WI38 (cell line): ENCODE data around the gene TUBB2B.
A peak's percentile ranks its signal among the peaks of the same experiment; 100 is the strongest.

Experiments
- H3K4me3 ChIP-seq: 2 replicates; pipeline ENCODE4 v1.5.1; 2011; ENCODE audit warnings: low read depth, mild to moderate bottlenecking, control low read depth, low read length
- TF ChIP-seq, protein P1 (sequence below): IDR thresholded peaks from 2 replicates; pipeline ENCODE4 v1.5.1; 2012; ENCODE audit warnings: low read depth, mild to moderate bottlenecking, control low read depth, low read length

The TUBB2B gene

DNA sequence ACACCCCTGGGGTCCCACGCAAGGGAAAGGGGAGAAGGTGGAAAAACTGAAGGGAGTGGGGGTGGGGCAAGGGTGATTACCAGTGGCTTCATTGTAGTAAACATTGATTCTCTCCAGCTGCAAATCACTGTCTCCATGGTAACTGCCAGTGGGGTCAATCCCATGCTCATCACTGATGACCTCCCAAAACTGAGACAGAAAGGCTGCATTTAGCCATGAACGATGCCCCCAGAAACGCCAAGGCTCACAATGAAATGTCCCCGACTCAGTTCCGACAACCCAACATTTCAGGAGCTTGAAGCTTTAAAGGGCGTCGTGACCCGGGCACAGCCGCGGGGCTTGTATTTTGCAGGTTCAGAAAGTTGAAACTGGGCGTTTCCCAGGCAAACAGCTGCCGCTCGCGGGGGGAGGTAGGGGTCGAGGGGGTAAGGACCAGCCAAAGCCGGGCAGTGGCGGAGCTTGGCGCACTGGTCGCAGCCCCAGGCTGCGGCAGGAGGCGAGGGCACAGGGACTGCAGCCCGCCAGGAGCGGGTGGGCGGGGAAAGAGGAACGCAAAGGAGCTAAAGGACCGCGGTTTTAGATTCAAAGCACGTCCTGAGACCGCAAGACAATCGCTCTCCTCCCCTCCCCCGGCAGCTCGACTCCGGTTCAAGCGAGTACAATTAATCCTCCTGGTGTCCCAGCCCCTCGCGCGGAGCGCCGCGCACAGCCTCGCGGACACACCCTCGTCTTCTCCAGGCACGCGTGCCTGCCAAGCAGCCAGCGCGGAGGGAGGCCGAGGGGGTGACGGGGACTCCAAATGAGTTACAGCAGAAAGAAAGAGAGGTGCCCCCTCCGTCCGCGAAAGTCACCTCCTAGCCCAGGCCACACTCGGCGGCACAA, 731 bp downstream of the TUBB2B start:
- peak overlapping the region; percentile 52 for H3K4me3 ChIP-seq
- TF ChIP-seq, protein P1, sequence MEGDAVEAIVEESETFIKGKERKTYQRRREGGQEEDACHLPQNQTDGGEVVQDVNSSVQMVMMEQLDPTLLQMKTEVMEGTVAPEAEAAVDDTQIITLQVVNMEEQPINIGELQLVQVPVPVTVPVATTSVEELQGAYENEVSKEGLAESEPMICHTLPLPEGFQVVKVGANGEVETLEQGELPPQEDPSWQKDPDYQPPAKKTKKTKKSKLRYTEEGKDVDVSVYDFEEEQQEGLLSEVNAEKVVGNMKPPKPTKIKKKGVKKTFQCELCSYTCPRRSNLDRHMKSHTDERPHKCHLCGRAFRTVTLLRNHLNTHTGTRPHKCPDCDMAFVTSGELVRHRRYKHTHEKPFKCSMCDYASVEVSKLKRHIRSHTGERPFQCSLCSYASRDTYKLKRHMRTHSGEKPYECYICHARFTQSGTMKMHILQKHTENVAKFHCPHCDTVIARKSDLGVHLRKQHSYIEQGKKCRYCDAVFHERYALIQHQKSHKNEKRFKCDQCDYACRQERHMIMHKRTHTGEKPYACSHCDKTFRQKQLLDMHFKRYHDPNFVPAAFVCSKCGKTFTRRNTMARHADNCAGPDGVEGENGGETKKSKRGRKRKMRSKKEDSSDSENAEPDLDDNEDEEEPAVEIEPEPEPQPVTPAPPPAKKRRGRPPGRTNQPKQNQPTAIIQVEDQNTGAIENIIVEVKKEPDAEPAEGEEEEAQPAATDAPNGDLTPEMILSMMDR = no peak

GRCh38 chr6:3226042-3226441, 1.4 kb downstream of the TUBB2B start:
- no peak overlapping the region for H3K4me3 ChIP-seq
- TF ChIP-seq, protein P1 = no peak

DNA sequence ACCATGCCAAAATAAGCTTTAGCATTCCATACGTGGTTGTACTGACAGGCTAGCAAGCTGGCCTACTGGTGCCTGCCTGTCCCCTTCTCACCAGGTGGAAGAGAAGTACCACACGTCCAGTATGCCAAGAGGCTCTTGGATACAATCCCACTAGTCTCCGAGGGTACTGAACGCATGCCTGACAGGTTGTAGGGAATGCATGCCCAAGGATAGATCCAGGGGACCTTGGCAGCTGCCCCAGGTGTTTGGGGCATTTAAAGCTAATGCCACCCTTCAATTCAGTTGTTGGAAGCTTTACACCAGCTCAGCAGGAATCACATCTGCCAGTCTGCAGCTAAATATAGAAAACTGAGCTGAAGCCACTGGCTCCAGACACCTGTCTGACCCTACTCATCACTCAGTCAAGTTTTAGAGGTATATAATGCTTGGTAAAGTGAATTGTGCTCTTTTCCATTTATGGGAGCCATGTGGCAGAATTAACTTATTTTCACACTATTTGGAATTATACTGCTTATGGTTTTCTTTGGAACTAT, 4.9 kb downstream of the TUBB2B start:
- H3K4me3 ChIP-seq = no peak overlapping the region
- TF ChIP-seq, protein P1 = no peak

DNA sequence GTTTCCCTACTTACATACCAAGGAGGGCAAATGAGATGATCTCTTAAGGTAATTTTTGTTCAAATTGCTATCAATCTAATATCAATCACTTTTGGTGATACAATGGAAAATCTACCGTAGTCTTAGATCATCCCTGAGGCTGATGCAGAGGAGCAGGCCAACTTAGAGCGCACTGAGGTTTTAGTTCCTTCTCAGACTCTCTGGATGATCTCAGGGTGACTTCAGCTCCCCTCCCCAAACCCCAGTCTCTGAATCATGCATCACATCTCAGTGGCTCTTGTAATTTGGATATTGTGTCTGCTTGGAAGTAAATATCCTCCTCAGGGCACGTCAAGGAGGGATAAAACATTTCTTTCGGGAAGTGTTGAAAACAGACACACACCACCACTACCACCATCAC, 5.9 kb downstream of the TUBB2B start:
- TF ChIP-seq, protein P1 = no peak
- no peak overlapping the region for H3K4me3 ChIP-seq

DNA sequence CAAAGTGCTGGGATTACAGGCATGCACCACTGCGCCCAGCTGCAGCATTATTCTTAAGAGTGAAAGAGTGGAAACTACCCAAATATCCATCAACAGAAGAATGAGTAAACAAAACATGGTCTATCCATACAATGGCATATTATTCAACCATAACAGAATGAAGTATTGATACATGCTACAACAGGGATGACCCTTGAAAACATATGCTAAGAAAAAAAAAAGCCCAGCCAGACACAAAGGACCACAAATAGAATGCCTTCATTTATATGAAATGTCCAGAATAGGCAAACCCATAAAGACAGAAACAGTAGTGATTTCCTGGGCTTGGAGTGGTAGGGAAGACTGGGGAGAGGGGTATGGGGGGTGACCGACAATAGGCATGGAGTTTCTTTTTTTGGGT, 7.1 kb downstream of the TUBB2B start:
- TF ChIP-seq, protein P1 = no peak
- H3K4me3 ChIP-seq = no peak overlapping the region

DNA sequence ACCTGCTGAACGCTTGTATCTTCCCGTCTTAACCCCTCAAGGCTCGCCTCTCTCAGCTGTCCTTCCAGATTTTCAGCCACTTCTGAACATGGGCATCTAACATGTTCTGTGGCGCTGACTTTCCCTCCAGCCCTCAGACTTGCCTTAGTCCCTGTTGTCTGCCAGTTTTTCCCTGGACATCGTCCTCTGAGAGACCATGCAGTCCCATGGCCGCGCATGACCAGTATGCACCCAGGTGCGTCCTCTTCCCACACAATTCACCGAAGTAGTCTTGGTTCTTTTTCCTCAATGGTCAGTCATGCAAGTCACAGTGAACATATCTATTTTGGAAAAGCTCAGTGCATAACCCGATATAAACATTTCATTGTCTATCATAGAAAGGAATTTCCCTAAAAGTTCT, 9.2 kb downstream of the TUBB2B start:
- TF ChIP-seq, protein P1 = no peak
- no peak overlapping the region for H3K4me3 ChIP-seq

- no peak overlapping the region for H3K4me3 ChIP-seq
- TF ChIP-seq, protein P1 = no peak
Observed at GRCh38 chr6:3217286-3217685, 10.2 kb downstream of the TUBB2B start.
